B cell (primary cell): ENCODE results near the gene MRGPRX1. TPM values are rescaled to one million over a fixed set of nuclear protein-coding genes. Genes with fewer than 3 reads are reported as not detected.
"Not testable (repeated sequence)": the region's sequence is repeated elsewhere in the genome, so short reads cannot be mapped to it uniquely, and the experiment has no call there.

Experiments
- ATAC-seq: fragments of 200-7000 bp; cut with Tn5 transposase; one replicate; pipeline ENCODE4 v1.10.0; 2021; ENCODE audit warnings: low read depth, mild to moderate bottlenecking, moderate number of reproducible peaks, moderate library complexity
- CTCF ChIA-PET: fragments of 350-600 bp; sonication (Branson Sonifier 250); formaldehyde crosslinking; loops from one replicate; lab custom pipeline; 2021; ENCODE audit warnings: antibody characterized with exemption, inconsistent platforms; lab: Charles Lee
- POLR2A ChIA-PET: fragments of 350-600 bp; sonication (Branson Sonifier 250); formaldehyde crosslinking; loops from one replicate; lab custom pipeline; 2021; ENCODE audit warnings: antibody characterized with exemption; lab: Charles Lee
- DNase-seq: peaks from one replicate; pipeline ENCODE4 v3.0.0; 2013
- H2AFZ ChIP-seq: 2 replicates; pipeline ENCODE4 v1.6.1; 2012; ENCODE audit warnings: mild to moderate bottlenecking, low read depth, low read length; ENCODE audit not compliant: insufficient read depth, poor library complexity, severe bottlenecking
- H3K27ac ChIP-seq, 2 donors: 1 replicate in 1 of 2; 2 replicates in 1 of 2; pipeline ENCODE4 v1.5.1; 2012 to 2013; ENCODE audit warnings: low read length in 2 of 2, mild to moderate bottlenecking in 2 of 2, moderate library complexity in 1 of 2
- H3K27me3 ChIP-seq, 4 experiments: fragments of 200-600 bp in 1 of 4; sonication (generic) in 1 of 4; replicated peaks in 1 of 4; 1 replicate in 2 of 4; 2 replicates in 2 of 4; pipeline versions ENCODE4 v1.6.1 to v1.7.0; 2013 to 2016; ENCODE audit warnings: low read length in 3 of 4, mild to moderate bottlenecking in 2 of 4, mixed read lengths in 1 of 4, moderate library complexity in 1 of 4; ENCODE audit not compliant: insufficient read depth in 4 of 4, control insufficient read depth in 3 of 4; ENCODE audit errors: control extremely low read depth in 1 of 4
- H3K36me3 ChIP-seq, 2 experiments: replicated peaks in 1 of 2; 1 replicate in 1 of 2; 2 replicates in 1 of 2; pipeline versions ENCODE4 v1.6.1 to v1.7.1; 2013; ENCODE audit warnings: low read length in 1 of 2; ENCODE audit not compliant: insufficient read depth in 2 of 2, control insufficient read depth in 1 of 2; ENCODE audit errors: control extremely low read depth in 1 of 2, extremely low read depth in 1 of 2
- H3K4me1 ChIP-seq, 2 donors: fragments of 200-600 bp in 1 of 2; sonication (generic) in 1 of 2; 1 replicate in 1 of 2; 2 replicates in 1 of 2; pipeline versions ENCODE4 v1.5.1 to v1.6.1; 2013 to 2017; ENCODE audit warnings: low read length in 2 of 2; ENCODE audit not compliant: control insufficient read depth in 2 of 2, insufficient read depth in 2 of 2
- H3K4me2 ChIP-seq: replicated peaks from 2 replicates; pipeline ENCODE3; 2012; ENCODE audit warnings: mild to moderate bottlenecking, low read depth, low read length; ENCODE audit not compliant: poor library complexity, severe bottlenecking
- H3K4me3 ChIP-seq, 5 experiments: fragments of 200-600 bp in 1 of 5; sonication (generic) in 1 of 5; 1 replicate in 3 of 5; 2 replicates in 2 of 5; pipeline versions ENCODE4 v1.5.1 to v1.7.0; 2011 to 2016; ENCODE audit warnings: low read length in 4 of 5, mild to moderate bottlenecking in 4 of 5, low read depth in 2 of 5, control low read depth in 1 of 5, moderate library complexity in 1 of 5; ENCODE audit not compliant: insufficient read depth in 1 of 5; ENCODE audit errors: control extremely low read depth in 1 of 5, extremely low read depth in 1 of 5
- H3K79me2 ChIP-seq: fragments of 200-600 bp; sonication (generic); one replicate; pipeline ENCODE4 v1.6.0; 2016; ENCODE audit warnings: low read length; ENCODE audit not compliant: control insufficient read depth, insufficient read depth
- H3K9ac ChIP-seq: fragments of 200-600 bp; sonication (generic); 2 replicates; pipeline ENCODE4 v1.6.1; 2017; ENCODE audit warnings: mild to moderate bottlenecking, low read length, moderate library complexity
- H3K9me3 ChIP-seq, 3 donors: one replicate each; pipeline versions ENCODE4 v1.6.1 to v1.7.1; 2013; ENCODE audit warnings: low read length in 2 of 3; ENCODE audit not compliant: control insufficient read depth in 2 of 3, insufficient read depth in 1 of 3; ENCODE audit errors: control extremely low read depth in 1 of 3
- H4K20me1 ChIP-seq: 2 replicates; pipeline ENCODE4 v1.6.0; 2012; ENCODE audit warnings: mild to moderate bottlenecking, low read length; ENCODE audit not compliant: insufficient read depth, control insufficient read depth, poor library complexity, severe bottlenecking
- H3K27ac Mint-ChIP-seq: one replicate; pipeline ENCODE4 v1.8.0; 2021; ENCODE audit warnings: mixed read lengths
- H3K27me3 Mint-ChIP-seq: one replicate; pipeline ENCODE4 v1.8.0; 2021; ENCODE audit warnings: mixed read lengths
- H3K4me1 Mint-ChIP-seq: one replicate; pipeline ENCODE4 v1.8.0; 2021; ENCODE audit warnings: mixed read lengths
- H3K4me3 Mint-ChIP-seq: one replicate; pipeline ENCODE4 v1.8.0; 2021; ENCODE audit warnings: mixed read lengths
- H3K9me3 Mint-ChIP-seq: one replicate; pipeline ENCODE4 v1.8.0; 2022; ENCODE audit warnings: mixed read lengths; ENCODE audit not compliant: insufficient read depth
- WGBS: methylation state at CpG from one replicate; pipeline ENCODE4 v1.1.5; 2013; ENCODE audit warnings: missing lambda C conversion rate; ENCODE audit not compliant: insufficient coverage; 5-methylcytosine and 5-hydroxymethylcytosine counted together
- intact Hi-C: fragments of 100-400 bp; cut with micrococcal nuclease; formaldehyde crosslinking; loops from one replicate; pipeline ENCODE4 v1.10.0; 2022
- polyA plus RNA-seq: library from polyadenylated mRNA; depleted of rRNA; stranded (reverse); fragments of >200 nt; gene quantifications from 2 replicates; pipeline ENCODE4 v1.2.3, GENCODE V29; 2012
- total RNA-seq, 2 donors: library from RNA; stranded (reverse); fragments of 120-200 nt in 1 of 2; gene quantifications; 1 replicate in 1 of 2; 2 replicates in 1 of 2; pipeline versions ENCODE4 v1.2.3 to v1.2.4, GENCODE V29; 2013 to 2022

MRGPRX1 gene
- total and polyA plus RNA-seq, 2 donors (not counting 1 experiment from before 2014, with no cell fraction given) = not detected

DNA sequence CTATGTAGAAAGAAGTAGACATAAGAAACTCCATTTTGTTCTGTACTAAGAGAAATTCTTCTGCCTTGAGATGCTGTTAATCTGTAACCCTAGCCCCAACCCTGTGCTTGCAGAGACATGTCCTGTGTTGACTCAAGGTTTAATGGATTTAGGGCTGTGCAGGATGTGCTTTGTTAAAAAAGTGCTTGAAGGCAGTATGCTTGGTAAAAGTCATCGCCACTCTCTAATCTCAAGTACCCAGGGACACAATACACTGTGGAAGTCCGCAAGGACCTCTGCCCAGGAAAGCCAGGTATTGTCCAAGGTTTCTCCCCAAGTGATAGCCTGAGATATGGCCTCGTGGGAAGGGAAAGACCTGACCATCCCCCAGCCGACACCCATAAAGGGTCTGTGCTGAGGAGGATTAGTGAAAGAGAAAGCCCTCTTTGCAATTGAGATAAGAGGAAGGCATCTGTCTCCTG, 39.0 kb downstream of the MRGPRX1 start:
- H3K4me1 Mint-ChIP-seq, POLR2A ChIA-PET: not testable (repeated sequence)
- 30% methylated on average over 2 of the region's 4 CpGs for WGBS

DNA sequence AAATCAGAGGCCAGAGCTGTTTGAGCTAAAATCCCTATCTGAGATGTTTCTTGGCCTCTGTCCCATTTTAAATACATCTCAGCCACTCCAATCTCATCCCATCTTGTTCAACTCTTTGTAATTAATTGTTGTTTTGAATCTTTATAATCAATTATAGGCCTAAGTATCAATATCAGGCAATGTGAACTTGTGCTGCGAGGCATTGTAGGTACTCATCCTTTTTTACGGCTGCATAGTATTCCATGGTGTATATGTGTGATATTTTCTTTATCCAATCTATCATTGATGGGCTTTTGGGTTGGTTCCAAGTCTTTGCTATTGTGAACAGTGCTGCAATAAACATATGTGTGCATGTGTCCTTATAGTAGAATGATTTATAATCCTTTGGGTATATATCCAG, 47.5 kb downstream of the MRGPRX1 start:
- H3K9me3 Mint-ChIP-seq, H3K4me2 ChIP-seq, H3K9ac ChIP-seq, H3K4me3 Mint-ChIP-seq, H3K27me3 ChIP-seq, intact Hi-C loops, ATAC-seq, CTCF ChIA-PET, POLR2A ChIA-PET, H3K36me3 ChIP-seq, H3K4me1 ChIP-seq, H2AFZ ChIP-seq, DNase-seq, H3K79me2 ChIP-seq, H3K4me3 ChIP-seq, H3K27ac Mint-ChIP-seq, H3K4me1 Mint-ChIP-seq, H3K9me3 ChIP-seq, H4K20me1 ChIP-seq, H3K27me3 Mint-ChIP-seq, H3K27ac ChIP-seq: not testable (repeated sequence)
- no CpG with 5 or more reads among the region's 2 CpGs for WGBS

More for the DNA sequence above, 39.0 kb downstream of the MRGPRX1 start:
- H3K27me3 ChIP-seq, H3K27ac ChIP-seq, CTCF ChIA-PET, ATAC-seq, H3K36me3 ChIP-seq, H3K79me2 ChIP-seq, H3K4me1 ChIP-seq, intact Hi-C loops, H3K9me3 Mint-ChIP-seq, H3K27ac Mint-ChIP-seq, DNase-seq, H4K20me1 ChIP-seq, H3K4me3 Mint-ChIP-seq, H3K9ac ChIP-seq, H2AFZ ChIP-seq, H3K4me3 ChIP-seq, H3K9me3 ChIP-seq, H3K4me2 ChIP-seq: not testable (repeated sequence)
- peaks cover 25% of the 10 kb centered on the region for H3K27me3 Mint-ChIP-seq
